RPMI7951 (cell line): ENCODE measurements around the gene FIBP. TPM values are rescaled to one million over a fixed set of nuclear protein-coding genes. Genes with fewer than 3 reads are reported as not detected.

Experiments used
- DNase-seq: peaks from one replicate; pipeline ENCODE4 v3.0.0-alpha.2; 2012; ENCODE audit warnings: low read depth
- total RNA-seq: library from RNA; depleted of rRNA; stranded (reverse); fragments of >200 nt; shearing (Covaris generic); gene quantifications from 2 replicates; pipeline ENCODE4 v1.2.3, GENCODE V29; 2014

FIBP gene
- total RNA-seq, 1 experiment from 2014 or later, result 141 TPM

GRCh38 chr11:65871811-65872548 lies 16.3 kb downstream of the FIBP start:
- DNase-seq, result no peak

DNA sequence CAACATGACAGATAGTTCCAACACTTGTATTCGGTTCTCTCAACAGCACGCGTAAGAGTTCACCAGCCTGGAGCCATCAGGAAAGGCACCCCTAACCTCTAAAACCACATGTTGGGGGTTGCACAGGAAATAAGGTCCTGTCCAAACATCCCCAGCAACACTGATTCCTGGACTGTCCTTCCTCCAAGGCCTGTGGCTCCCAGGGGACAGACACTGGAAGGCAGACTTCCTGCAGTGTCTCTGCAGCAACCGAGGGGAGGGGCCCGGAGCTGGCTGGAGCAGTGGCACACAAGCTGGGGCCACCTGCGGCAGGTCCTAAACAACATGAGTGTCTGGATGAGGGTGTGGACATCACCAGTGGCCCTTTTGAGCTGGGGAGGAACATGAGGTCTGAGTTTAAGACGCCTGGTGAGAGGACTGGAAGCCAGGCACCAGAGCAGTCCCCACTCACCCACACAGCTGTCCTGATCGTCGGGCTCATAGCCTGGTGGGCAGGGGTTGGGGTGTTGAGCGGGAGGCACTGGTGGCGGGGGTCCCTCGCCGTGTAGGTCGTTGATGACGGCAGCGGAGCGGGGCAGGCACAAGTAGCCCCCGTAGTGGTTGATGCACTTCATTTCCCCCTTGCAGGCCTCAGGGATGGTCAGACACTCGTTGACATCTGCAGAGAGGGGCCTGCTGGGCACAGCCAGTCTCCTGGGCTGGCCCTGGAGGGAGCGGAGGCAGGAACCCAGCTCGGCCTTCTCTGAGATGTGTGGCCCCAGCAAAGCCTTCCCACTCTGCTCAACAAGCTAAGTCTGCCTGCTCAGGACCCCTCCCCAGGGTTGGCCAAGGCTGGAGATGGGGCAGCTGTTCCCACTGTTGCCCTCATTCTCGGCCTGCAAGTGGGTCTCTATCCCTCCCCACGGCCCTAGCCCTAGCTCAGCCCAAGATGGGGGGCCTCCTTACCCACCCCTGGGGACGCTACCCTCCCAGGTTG lies 17.3 kb downstream of the FIBP start:
- DNase-seq, result no peak

GRCh38 chr11:65870307-65870658 lies 18.0 kb downstream of the FIBP start:
- no peak for DNase-seq

DNA sequence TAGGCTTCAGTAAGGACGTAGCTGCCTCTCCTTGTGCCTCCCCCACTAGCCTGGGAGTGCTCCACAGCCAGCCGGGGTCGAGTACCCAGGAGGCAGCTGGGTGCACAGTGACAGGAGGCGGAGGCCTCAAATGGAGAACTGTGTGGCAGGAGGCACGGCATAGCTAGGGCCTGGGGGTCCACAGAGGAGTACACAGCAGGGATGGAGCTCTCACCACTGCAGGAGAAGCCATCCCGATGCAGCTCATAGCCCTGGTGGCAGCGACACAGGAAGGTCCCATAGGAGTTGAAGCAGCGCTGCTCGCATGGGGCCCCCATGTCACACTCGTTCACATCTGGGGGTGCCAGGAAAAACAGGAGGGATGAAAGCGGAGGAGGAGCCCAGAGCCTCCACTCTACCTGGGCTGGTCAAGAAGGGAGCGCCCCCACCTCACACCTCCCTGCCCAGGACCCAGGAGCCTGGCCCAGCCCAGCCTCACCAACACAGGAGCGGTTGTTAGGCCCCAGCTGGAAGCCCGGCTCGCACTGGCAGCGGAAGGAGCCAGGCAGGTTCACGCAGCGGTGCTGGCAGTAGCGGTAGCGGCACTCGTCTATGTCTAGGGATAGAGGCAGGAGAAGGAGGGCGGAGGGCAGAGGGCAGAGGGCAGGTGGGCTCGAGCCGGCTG lies 18.5 kb downstream of the FIBP start:
- no peak for DNase-seq

GRCh38 chr11:65868907-65869306 lies 19.4 kb downstream of the FIBP start:
- DNase-seq, result no peak

DNA sequence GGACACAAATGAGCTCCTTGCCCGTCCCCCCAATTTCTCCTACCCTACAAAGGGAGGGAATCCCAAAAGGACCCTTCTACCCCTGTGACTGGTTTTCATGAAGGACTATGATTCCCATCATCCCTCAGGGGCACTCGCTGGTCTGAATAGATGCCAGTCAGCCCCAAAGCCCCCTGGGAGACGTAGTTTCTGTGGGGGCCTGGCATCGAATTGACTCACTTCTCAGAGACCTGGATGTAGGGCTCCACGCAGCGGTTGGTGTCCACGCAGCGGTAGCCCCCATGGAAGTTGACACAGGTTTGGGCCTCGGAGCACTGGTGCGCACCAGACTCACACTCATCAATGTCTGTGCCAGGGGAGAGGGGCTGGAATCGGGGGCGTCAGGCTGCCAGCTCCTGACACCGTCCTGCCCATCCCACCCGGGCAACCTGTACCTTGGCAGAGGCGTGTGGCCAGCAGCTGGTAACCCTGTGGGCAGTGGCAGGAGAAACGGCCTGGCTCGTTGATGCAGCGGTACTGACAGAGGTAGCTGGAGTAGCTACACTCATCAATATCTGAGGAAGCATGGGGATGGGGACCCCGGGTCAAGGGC lies 20.1 kb downstream of the FIBP start:
- no peak for DNase-seq

- DNase-seq, result no peak
These were observed 20.8 kb downstream of the FIBP start for GRCh38 chr11:65867284-65868071.

DNA sequence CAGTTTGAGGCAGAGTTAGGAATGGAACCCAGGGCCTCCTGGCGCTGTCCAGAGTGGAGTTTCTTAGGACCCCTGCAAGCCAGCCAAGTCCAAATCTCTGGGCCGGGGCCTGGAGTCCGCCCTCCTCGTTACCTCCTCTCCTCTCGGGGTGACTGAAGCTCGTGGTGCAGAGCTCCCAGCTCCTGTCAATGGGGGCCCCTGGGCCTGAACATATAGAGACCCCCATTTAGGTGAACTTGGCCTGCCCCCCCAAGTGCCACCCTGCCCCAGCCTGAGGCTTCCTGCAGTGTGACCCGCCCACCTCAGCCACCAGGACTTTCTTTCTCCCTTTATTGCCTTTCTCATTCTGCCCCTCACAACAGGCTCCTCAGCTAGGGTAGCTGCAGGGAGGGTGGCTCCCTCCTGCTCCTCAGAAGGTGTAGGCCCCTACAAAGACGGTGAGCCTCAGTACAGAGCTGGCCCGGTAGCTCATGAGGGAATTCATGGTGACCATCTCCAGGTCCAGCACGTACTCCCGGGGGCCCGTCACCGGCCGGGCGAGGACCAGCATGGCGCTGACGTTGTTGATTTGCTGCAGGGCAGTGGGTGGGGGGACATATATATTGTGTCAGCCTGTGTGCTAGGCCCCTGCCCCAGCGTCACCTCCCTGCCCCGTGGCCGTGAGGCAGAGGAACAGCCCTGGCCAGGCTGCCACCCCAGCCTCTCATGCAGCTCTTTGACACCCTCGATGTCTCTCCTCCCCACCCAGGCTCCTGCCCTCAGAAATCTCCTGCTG lies 21.6 kb downstream of the FIBP start:
- no peak for DNase-seq

DNA sequence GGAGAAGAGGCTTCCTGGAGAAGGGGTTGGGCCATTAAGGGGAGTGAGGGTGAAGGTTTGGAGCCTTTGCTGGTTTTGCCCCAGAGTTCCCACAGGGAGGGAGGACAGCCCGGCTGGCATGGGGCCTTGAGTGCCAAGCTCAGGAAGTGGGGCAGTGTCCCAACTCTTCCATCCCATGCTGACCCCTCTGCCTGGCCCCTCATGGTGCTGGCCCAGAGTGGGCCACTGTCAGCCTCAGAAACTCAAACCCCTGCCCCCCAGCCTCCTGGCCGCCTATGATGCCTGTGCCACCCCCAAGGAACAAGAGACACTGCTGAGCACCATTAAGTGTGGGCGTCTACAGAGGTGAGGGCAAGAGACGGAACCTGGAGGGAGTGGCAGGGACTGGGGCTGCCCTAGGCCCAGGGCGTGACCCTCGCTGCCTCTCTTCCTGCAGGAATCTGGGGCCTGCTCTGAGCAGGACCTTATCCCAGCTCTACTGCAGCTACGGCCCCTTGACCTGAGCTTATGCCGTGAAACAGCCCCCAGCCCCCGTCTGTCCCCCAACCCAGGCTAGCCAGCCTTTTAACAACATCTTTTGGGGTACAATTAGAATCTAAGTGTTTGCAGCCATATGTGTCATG lies 22.6 kb downstream of the FIBP start:
- no peak for DNase-seq

GRCh38 chr11:65864706-65865471 lies 23.4 kb downstream of the FIBP start:
- no peak for DNase-seq

DNA sequence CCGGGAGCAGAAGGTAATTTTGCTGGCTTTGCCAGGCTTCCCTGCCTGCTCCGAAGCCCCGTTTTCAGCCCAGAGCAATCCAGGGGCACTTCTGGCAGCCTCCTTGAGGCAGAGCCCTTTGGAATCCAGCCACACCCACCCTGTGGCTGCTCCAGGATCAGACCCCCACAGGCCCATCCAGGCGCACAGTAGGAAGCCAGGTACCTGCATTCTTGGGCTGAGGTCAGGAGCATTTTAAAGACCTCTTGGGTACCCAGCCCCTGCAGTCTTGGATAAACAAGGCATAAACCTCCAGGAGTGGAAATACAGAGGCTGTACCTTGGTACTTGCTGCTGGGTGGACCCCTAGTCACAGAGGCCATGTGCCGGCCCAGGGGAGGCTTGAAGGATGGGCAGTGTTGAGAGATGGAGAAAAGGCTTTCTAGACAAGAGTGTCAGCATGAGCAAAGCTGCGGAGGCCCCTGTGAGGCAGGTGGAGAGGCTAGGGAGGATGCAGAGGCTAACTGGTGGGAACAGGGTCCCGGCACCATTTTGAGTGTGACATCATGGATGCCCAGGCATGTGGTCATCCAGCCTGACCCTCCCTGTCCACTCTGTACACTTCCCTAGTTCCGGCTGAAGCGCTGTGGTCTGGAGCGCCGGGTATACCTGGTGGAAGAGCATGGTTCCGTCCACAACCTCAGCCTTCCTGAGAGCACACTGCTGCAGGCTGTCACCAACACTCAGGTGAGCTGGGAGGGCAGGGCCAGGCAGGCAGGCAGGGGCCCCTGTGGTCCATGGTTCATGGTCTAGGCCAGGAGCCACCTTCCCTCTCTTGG lies 24.2 kb downstream of the FIBP start:
- no peak for DNase-seq

GRCh38 chr11:65862941-65863888 lies 25.1 kb downstream of the FIBP start:
- DNase-seq, result no peak

DNA sequence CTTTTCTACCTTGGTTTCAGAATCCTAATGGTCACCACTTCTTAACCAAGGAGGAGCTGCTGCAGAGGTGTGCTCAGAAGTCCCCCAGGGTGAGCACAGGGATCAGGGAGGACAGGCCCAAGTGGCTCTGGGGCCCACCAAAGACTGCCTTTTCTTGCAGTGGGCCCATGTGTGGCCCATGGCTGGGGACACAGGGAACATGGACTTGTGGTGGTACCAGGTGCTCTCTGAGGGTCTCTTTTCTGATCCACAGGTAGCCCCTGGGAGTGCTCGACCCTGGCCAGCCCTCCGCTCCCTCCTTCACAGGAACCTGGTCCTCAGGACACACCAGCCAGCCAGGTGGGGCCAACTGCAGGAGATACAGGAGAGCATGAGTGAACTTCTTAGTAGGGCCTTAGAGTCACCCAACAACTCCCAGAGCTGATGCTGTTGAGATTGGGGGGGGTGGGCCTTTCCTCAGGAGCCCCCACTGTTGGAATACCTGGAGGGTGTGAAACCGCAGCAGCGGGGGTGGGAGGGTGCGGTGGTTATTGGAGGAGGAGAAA lies 26.0 kb downstream of the FIBP start:
- DNase-seq, result no peak

- no peak for DNase-seq
These were observed 26.6 kb downstream of the FIBP start for GRCh38 chr11:65861533-65862183.

DNA sequence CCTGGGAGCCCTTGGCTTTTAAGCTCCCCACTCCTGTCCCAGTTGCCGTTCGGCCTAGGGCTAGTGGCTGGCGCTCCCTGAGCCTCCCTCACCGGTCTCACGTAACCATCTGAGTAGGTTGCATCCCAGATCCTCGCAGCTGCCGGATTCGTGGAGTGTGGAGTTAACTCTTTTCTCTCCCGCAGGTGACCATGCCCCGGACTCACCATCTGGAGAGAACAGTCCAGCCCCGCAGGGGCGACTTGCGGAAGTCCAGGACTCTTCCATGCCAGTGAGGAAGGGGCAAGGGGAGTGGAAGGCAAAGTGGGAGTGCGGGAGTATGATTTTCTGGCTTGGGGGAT lies 27.1 kb downstream of the FIBP start:
- DNase-seq, result no peak
